GM18867 (cell line): ENCODE measurements around the gene INTS6.

Source experiments
- ATAC-seq: cut with Tn5 transposase; IDR thresholded peaks from one replicate; pipeline ENCODE4 v1.9.1; 2021; ENCODE audit warnings: mild to moderate bottlenecking, moderate library complexity; ENCODE audit not compliant: unreplicated experiment

Gene INTS6, protein sequence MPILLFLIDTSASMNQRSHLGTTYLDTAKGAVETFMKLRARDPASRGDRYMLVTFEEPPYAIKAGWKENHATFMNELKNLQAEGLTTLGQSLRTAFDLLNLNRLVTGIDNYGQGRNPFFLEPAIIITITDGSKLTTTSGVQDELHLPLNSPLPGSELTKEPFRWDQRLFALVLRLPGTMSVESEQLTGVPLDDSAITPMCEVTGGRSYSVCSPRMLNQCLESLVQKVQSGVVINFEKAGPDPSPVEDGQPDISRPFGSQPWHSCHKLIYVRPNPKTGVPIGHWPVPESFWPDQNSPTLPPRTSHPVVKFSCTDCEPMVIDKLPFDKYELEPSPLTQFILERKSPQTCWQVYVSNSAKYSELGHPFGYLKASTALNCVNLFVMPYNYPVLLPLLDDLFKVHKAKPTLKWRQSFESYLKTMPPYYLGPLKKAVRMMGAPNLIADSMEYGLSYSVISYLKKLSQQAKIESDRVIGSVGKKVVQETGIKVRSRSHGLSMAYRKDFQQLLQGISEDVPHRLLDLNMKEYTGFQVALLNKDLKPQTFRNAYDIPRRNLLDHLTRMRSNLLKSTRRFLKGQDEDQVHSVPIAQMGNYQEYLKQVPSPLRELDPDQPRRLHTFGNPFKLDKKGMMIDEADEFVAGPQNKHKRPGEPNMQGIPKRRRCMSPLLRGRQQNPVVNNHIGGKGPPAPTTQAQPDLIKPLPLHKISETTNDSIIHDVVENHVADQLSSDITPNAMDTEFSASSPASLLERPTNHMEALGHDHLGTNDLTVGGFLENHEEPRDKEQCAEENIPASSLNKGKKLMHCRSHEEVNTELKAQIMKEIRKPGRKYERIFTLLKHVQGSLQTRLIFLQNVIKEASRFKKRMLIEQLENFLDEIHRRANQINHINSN

DNA sequence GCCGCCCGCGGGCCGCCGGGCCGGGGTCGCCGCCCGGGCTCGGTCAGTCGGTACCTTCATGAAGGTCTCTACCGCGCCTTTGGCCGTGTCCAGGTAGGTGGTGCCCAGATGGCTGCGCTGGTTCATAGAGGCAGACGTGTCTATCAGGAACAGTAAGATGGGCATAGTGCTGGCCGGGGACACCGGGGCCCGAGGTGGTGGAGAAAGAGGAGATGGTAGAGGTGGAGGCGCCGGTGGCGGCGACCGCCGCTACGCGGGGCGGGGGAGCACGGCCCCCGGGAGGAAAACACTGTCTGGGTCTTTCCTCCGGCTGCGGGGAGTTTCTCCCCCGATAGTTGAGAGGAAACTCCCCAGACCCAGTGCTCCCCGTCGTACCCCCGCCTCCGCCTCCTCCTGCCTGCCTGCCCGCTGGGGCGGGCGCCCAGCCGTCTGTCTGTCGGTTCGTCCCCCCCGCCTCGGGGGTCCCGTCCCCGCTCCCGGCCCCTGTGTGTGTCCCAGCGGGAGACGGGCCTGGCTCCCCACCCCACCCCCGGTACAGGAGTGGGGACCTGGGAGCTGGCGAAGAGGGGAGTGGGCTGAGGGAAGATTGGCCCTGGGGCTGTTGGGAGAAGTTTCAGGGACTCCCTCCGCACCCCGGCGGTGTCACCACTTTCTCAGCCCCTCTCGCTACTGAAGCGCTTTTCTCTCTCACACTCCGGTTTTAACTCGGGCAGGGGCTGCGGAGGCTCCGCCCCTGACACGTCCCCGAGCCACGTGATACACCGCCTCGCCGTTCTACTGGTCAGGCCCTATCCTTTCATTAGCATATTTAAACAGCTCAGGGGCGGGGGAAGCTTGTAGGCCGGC lies at the start of gene INTS6:
Gene INTS6 (minus strand): TSS at position 676 of the 846 bp plus-strand sequence. CDS start 511 bp downstream, at position 165.
- ATAC-seq = peak; percentile 57

DNA sequence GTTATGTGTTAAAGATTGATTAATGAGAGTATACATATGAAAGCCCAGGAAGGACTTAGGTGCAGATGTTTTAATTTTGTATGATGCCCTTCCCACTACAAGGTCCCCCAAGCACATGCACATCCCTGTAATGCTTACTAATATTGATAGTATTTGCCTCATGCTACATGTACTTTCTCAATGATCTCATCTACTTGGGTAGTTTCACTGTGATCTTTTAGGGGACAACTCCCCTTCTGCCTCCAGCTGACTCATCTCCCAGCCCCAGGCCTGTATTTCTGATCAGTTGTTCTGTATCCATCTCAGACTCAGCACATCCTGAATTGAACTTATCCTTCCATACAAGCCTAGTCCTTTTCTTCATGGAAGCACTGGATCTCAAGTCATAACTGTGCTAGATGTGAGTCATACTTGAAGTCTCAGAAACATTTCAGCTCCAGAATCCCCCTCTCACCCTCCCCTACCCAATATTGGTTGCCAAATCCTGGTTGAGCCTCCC lies 49.4 kb upstream of the INTS6 start:
- ATAC-seq = peak; percentile 91

DNA sequence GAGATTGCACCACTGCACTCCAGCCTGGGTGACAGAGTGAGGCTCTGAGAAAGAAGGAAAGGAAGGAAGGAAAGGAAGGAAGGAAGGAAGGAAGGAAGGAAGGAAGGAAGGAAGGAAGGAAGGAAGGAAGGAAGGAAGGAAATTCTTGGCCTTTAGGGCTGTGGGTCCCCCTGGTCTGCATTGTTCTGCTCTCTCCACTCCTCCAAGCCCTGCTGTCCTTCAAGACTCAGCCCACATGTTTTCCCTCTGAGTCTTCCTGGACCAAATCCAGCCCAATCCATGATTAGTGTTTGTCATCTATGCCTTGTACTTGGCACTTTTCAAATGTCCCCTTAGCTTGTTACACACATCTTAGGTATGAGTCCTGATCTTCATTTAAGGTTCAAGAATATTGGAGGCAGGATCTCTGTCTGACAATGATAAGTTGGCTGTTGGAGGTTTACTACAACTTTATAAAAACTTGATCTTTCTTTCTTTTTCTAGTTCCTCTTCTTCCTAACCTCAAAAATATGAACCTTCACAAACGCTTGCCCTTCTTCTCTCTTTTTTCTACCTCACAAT lies 48.8 kb upstream of the INTS6 start:
- peak; percentile 21 for ATAC-seq

DNA sequence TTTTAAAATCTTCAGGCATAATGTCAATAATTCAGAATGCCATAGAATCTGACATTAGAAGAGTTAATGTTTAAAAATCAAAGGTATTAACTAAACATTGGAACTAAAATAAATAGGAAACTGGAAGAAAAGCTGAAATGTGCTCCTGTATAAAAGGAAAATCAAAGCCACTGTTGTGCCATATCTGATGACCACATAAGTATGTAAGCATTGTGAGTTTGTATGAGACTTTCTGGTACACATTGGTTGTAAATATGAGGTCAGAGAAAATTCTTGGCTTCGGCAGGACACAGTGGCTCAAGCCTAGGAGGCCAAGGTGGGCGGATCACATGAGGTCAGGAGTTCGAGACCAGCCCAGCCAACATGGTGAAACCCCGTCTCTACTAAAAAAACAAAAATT lies 48.3 kb upstream of the INTS6 start:
- ATAC-seq = no peak

DNA sequence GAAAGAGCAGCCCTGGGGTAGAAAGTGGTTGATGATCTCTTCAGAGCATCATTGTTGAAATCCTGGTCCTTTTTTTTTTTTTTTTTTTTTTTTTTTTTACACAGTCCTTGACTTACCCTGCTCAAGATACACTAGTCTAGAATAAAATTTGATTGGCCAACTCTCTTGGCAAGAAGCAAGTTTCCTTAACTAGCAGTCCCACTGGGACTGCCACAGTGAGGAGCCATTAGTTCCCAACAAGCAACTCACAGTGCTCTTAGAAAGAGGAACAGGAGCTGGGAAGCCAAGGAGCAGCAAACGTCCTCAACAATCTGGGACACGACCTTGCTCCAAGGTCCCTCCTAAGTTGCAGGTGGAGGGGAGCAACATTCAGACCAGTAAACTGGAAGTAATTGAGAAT lies 47.9 kb upstream of the INTS6 start:
- no peak for ATAC-seq

DNA sequence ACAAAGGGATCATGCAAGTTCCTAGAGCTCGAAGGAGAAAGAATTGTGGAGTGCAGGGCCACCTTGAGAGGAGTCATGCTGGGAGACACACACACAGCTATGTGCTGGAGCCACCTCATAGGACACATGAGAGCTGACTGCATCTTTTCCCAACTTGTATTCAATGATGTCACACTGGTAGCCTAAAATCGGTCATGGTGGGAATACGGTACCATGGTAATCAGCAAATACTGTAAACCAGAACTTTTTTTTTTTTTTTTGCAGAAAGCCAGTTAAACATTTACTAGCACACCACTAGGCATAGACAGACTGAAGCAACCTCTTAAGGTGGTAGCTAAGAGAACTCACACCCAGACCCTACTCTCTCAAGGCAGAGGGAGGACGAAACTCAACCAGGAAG lies 47.0 kb upstream of the INTS6 start:
- ATAC-seq = no peak

DNA sequence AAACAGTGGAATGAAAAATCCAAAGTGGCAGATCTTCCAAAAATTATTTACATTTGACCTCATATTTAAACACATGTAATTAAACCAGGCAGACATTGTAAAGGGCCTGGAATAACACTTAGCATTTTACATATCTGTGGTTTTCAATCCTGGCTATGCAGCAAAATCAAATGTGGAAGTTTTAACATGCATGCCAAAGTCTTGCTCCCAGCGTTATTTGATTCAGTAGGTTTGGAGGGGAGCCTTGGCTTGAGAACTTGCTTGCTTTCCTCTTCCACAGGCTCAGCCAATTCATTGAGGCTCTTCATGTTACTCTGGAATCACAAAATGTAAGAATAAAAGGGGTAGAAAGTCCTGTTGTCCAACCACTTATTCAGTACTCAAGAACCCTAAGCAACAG lies 42.5 kb upstream of the INTS6 start:
- no peak for ATAC-seq

DNA sequence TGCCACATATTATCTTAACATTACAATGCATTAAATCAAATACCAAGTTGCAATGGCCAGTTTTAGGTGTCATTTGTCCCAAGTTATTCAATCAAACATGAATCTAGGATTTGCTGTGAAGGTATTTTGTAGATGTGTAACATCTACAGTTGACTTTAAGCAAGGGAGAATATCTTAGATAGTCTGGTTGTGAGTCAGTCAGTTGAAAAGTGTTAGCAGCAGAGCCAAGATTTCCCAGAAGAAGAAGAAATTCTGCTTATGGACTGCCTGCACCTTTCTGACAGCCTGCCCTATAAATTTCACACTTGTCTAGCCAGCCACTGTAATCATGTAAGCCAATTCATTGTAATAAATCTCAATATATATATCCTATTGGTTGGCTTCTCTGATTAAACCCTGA lies 41.3 kb upstream of the INTS6 start:
- ATAC-seq = no peak

DNA sequence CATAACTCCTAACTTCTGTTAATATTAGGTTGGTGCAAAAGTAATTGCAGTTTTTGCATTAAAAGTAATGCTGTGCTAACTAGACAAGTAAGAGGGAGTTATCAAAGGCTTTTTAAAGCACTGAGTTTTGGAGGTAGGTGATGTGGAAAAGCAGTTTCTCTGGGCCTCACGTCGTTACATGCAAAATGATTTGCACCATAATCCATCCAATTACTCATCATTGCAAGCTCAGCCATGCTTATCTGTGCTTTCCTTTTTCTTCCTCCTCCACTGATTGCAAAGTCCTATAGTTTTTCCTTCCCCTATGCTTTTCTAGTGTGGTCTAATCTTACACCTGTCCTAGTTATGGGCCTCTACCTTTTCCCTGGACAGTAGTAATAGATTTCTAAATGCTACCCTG lies 35.4 kb upstream of the INTS6 start:
- ATAC-seq = no peak

DNA sequence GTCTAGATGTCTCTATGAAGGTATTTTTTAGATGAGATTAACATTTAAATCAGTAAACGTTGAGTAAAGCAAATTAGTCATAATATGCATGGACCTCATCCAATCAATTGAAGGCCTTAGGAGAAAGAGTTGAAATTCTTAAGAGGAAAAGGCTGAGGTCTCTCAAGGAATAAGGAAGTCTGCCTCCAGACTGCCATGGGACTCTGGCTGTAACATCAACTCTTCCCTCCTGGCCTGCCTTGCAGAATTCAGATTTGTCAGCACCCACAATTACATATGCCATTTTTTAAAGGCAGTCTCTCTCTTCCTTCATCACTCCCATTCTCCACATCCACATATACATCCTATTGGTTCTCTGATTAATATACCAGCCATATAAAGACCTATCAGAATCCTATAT lies 28.8 kb upstream of the INTS6 start:
- no peak for ATAC-seq

DNA sequence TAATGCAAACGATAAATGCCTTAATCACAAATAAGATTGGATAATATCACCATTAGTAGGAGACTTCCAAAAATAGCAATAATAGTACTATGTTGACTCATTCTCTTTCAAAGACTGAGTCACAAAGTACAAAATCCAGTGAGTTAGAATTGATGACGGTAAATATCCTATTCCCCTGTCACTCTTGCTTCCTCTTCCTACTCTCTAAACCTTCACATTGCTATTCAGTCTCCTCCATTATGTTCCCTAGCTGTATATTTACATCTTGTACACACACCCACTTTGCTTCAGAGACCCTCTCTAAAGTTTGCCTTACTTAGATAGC lies 26.3 kb upstream of the INTS6 start:
- ATAC-seq = no peak

DNA sequence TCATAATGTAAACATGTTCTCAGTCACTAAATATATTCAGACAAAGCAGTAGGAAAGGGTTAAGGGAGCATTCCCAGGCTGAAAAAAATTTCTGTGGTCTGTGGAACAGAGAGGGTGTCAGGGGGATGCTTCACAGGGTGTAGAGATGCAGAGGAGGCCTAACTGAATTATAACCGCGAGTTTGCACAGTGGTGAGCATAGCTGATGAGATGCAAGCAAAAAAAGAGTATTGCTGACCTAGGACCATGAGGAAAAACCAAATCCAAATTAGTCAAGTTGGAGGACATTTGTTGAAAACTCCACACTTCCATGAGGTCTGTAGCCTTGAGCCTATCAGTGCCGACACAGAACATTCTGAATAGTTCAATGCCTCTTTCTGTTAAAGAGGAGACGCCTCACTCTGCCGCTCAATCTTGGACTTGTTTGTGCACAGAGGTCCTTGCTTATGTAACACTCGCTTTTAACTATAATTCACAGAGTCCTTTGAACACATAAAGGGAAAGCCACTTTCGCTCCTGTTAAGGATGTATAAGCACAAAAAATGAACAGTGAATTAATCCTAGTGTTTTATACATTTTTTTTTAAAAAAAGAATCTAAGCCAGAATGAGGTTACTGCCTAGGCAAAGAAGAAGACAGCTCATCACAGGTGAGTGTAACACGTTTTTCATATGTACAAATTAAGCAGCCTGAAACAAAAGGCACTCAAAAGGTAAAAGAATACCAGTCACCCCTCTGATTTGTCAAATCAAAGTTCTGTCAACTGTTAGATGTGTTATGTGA lies 25.8 kb upstream of the INTS6 start:
- ATAC-seq = no peak

DNA sequence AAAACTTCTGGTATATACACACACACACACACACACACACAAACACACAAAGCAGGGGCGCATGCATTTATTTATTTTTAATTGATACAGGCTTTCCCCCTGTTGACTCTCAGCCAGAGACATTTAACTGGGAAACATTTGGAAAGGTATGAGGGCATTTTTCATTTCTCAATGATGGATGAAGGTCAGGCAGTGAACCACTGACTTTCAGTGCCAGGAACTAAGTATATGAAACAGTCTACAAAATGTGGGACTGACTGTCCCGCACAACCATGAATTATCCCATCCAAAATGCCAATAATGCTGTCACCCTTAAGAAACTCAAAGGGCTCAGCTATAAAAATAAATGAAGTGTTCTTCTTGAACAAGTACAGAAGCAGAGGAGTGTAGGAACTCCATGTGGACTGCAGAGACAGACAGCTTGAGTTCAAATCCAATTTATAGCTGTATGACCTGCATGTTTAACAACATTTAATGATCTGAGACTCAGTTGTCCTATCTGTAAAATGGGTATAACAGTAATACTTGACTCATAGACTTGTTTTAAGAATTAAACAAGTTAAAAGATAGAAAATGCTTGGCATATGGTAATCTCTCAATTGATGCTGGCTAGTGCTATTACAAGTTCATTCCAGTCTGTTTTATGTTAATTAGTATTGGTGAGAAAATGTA lies 25.0 kb upstream of the INTS6 start:
- ATAC-seq = no peak

DNA sequence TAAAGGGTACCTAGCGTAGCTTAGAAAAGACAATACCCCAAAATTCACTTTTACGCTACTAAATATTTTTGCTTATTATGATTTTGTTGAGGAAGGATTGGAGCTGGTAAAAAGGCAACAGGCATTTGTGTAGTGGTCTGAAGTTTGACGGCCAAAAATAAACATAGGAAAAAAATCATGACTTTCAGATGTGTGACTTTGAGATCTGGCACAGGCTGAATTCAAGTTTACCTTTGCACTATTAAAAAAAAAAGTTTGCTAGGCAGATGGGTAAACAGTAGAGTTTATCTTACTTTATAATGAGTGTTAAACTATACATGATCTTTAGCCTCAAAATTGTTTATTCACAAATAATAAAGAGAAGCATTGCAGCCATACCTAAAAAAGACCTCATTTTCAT lies 24.3 kb upstream of the INTS6 start:
- ATAC-seq = no peak

DNA sequence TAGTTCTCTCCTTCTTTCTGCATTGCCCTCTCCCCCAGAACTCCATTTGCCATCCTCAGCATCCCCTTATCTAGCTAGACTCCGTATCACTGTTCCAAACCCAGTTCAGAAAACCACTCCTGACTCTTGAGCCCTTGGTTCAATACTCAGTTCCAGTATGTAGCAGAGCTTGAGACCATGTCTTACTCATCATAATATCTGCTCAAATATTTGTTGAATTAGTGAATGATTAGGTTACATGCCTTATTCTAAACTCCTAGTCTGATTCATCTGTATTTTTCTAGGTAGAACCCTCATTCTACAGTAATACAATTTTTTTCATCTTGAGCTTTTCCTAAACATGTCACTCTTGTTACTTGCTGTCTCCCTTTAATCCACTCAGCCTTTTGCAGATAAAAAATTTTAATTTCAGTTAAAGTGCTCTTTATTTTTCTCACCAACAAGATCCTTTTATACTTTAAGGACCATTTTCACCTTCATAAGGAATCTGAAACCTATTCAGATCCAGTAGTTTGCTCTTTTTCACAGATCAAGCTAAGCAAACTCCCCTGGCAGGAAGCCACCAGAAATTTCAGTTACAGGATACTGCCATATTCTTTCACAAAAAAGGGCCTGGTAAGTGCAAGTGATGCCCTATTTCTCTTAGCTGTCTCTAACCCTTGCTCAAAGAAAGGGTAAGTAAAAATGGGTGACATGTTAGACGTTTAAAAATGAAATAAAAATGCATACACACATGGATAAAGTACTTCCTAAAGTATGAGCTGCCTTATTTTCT lies 23.1 kb upstream of the INTS6 start:
- no peak for ATAC-seq

DNA sequence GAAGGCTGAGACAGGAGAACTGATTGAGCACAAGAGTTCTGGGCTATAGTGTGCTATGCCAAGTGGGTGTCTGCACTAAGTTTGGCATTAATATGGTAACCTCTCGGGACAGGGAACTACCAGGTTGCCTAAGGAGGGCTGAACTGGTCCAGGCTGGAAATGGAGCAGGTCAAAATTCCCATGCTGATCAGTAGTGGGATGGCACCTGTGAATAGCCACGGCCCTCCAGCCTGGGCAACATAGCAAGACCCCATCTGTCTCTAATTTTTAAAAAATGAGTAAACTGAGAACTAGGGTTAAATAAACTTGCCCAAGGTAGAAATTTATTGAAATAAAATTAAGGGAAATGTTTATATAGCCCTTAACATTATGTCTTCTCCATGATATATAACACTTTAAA lies 17.0 kb upstream of the INTS6 start:
- ATAC-seq = no peak

DNA sequence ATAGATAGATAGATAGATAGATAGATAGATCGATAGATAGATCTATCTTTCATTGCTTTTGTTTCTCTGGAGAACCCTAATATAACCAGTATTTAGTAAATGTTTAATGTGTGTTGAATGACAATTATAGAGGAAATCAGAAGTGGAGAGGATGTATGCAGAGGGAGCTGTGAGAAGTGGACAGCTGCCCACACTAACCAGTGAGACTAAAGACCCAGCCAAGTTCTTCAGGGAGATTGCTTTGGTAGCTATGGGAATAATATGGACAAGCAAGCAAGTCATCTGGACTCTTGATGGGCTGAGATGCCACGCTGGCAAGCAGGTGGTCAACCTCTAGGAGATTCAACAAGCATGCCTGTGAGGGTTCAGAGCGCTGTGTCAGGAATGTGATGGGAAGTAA lies 14.9 kb upstream of the INTS6 start:
- no peak for ATAC-seq

DNA sequence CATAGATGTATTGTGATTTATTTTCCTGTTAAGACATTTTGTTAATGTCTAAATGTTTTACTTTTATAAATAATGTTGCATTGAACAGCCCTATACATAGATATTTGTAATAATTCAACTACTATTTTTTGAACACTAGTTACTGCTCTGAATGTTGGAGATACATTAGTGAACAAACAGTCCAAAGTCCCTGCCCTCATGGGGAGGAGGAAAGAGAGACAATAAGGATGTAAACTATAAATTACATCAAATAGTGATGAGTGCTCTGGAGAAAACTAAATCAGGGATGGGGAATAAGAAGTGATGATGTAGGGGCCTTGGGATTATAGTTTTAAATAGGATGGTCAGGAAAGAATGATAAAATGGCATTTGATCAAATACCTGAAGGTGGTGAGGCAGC lies 12.3 kb upstream of the INTS6 start:
- no peak for ATAC-seq
